Right lobe of liver (tissue), 4 donors: Measurements from ENCODE around the gene RAB3B.

ENCODE experiments used
- POLR2A ChIP-seq: fragments of 450-650 bp; IDR thresholded peaks from one replicate; pipeline ENCODE4 v1.6.1; 2017; ENCODE audit warnings: antibody characterized with exemption, mild to moderate bottlenecking
- TF ChIP-seq, protein P1 (sequence below), 4 donors: fragments of 200-600 bp in 3 of 4; fragments of 450-650 bp in 1 of 4; IDR thresholded peaks; one replicate each; pipeline versions ENCODE4 v1.5.1 to v1.8.0; 2016 to 2022; ENCODE audit warnings: antibody characterized with exemption in 4 of 4, mild to moderate bottlenecking in 2 of 4
- donor health status: DM: no; HTN: no; CAD: no.
- donor health status: DM: no; HTN: no; CAD: no.
- donor health status: DM: no; HTN: yes; CAD: no.

DNA sequence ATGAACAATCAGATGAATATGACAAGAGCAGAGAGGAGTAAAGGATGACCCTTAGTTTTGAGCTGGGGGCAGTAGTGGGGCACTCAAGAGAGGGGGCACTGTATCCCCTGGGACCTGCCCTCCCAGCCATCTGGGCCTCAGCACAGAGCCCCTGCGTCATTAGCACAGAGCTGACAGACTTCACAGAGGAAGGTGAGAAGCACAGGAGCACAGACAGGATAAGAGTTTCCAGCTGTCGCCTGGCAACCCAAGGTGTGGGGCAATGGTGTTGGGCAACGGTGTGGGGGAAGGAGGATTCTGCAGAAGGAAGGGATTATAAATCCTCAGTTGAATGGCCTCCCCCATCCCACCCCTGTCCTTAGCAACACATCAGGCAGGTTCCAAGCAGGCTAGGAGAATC lies 30.2 kb downstream of the RAB3B start:
- TF ChIP-seq, protein P1, sequence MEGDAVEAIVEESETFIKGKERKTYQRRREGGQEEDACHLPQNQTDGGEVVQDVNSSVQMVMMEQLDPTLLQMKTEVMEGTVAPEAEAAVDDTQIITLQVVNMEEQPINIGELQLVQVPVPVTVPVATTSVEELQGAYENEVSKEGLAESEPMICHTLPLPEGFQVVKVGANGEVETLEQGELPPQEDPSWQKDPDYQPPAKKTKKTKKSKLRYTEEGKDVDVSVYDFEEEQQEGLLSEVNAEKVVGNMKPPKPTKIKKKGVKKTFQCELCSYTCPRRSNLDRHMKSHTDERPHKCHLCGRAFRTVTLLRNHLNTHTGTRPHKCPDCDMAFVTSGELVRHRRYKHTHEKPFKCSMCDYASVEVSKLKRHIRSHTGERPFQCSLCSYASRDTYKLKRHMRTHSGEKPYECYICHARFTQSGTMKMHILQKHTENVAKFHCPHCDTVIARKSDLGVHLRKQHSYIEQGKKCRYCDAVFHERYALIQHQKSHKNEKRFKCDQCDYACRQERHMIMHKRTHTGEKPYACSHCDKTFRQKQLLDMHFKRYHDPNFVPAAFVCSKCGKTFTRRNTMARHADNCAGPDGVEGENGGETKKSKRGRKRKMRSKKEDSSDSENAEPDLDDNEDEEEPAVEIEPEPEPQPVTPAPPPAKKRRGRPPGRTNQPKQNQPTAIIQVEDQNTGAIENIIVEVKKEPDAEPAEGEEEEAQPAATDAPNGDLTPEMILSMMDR (IDR thresholded peaks at IDR 0.05) = no peak
- no peak for TF ChIP-seq POLR2A
